ENCODE results near the gene RNF214.
"Not testable (repeated sequence)": the region's sequence is repeated elsewhere in the genome, so short reads cannot be mapped to it uniquely, and the experiment has no call there.

RNF214 gene

DNA sequence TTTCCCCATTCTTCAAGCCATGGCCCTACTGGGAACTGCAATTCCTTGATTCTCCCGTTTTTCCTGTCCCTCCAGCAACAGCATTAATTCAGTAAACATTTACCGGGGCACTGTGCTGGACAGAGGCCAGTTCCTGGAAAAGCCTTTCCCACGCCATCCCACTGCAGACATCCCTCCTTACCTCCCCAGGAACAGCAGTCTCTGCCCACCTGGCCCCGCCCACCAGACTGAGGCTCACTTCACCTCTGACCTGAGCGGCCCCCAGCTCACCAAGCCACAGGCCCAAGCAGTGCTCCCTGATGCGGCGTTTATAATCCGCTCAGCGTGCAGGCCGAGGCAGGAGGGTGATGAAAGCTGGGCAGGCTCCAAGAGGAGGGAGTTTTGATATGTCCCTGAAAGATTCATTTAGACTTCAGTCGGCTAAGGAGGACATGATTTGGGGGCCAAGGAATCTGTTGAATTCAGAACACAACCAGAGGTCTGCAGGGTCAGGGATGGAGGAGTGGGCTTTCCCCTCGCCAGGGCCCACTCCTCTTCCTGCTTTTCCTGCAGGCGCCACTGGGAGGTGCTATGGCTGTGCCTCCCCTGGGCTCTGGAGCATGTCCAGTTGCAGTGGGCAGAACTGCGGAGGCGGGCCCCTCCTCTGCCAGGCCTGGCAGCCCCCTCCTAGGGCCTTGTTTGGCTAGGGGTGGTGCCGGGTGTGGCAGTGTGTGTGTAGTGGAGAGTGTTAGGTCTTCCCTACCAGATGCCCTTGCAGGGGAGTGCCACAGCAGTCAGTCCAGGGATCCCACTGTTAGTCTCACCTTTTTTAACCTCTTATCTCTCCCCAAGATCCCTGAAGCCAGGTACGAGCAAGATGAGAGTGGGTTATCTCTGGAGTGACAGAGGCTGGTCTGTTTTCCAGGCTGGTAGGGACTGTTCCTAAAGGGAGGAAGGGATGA, 34.7 kb upstream of the RNF214 start:
- no peak for DNase-seq (ENCODE audit: low spot score)

DNA sequence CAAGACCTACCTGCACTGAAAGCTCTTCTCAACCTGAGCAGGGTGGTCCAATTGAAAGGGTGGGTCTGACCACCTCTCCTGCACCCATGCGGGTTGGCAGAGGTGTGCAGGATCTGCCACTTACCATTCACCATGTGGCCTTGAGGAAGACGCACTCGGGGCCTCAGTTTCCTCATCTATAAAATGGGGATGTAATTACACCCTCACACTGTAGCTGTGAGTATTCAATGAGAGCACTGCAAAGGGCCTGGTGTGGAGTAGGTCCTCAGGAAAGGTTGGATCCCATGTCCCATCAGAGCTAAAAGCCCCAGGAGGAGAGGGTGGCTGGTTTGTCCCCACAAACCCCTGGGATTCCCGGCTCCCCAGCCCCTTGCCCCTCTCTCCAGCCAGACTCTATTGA, 33.9 kb upstream of the RNF214 start:
- no peak for DNase-seq (ENCODE audit: low spot score)

DNA sequence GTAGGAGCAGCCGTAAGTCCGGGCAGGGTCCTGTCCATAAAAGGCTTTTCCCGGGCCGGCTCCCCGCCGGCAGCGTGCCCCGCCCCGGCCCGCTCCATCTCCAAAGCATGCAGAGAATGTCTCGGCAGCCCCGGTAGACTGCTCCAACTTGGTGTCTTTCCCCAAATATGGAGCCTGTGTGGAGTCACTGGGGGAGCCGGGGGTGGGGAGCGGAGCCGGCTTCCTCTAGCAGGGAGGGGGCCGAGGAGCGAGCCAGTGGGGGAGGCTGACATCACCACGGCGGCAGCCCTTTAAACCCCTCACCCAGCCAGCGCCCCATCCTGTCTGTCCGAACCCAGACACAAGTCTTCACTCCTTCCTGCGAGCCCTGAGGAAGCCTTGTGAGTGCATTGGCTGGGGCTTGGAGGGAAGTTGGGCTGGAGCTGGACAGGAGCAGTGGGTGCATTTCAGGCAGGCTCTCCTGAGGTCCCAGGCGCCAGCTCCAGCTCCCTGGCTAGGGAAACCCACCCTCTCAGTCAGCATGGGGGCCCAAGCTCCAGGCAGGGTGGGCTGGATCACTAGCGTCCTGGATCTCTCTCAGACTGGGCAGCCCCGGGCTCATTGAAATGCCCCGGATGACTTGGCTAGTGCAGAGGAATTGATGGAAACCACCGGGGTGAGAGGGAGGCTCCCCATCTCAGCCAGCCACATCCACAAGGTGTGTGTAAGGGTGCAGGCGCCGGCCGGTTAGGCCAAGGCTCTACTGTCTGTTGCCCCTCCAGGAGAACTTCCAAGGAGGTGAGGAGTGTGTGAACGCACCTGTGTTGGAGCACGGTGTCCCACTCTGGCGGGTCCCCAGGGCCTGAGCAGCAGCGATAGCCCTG, 33.2 kb upstream of the RNF214 start, which contains the start of gene TAGLN:
TSS of gene TAGLN (plus strand) at position 318 of the 863 bp plus-strand sequence. CDS start 3,644 bp downstream, outside the sequence.
- peak; percentile 59 for DNase-seq (ENCODE audit: low spot score)

DNA sequence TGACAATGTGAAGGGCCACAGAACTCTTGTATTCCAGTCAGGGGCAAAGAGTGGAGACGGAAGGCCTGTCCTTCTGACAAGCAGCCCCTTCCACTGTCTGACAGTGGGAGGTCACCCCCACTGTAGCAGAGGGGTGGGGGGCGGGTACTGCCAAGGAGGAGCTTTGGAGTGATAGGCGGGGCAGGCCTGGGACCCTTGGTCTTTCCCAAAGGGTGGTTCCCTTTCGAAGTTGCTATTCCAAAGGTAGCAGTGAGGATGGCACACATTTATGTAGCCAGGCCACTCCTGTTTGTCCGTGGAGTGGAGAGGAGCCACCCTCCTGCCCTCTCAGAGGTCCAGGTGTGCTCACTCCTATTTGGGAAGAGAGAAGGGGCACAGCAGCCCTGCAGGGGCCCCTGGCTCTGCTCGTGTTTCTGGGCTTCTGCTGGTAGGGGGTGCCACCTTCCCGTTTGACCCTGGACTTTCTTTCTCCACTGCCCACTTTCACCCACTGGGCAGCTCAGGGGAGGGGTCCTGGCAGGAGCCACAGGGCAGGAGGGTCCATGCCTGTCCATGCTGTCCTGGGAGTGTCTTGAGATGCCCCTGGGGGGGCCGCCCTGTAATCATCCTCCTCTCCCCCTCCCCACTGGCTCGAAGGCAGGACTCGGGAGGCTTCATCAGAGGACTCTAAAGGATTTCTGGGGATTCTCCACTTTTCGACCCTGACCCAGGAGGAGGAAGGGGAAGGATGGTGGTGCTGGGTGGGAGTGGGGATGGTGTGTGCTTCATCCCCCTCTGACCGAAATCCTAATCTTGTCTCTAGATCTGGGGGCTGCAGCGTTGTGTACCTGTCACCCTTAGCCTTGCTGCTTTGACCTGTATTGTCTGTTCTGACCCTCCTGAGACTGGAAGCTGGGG, 32.3 kb upstream of the RNF214 start:
- DNase-seq (ENCODE audit: low spot score): no peak

DNA sequence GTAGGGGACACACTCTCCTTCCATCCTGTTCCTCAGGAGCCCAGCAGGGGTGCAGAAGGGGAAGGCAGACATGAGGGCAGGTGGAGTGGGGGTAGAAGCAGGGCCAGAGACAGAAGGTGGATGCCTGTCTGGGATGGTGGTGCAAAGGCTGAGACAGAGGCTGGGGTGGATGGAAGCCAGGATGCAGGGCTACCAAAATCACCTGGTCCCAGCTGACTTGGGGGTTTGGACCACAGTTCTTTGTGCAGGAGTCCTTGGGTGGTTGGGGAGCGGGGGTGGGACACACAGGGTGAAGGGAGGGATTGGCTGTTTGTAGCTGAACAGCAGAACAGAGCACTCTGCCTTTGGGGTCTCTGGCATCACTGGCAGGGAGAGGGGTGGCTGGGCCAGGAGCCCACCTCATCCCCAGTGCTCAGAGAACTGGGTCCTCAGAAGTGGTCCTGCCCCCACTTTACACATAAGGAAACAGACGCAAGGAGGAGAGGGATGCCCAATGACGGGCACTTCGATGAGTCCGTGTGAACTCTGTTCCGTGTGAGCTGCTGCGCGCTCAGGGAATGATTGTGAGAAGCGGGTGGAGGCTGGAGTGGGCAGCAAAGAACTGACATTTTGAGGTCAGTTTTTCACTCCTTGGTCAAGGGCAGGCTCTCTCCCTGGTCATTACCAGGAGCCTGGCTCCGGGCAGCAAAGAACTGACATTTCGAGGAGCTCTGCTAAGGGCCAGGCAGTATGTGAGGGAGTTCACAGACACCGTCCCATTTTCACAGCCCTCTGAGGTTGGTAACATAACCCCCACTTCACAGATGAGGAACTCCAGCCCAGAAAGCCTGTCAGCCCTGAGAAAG, 31.4 kb upstream of the RNF214 start:
- DNase-seq (ENCODE audit: low spot score): no peak

DNA sequence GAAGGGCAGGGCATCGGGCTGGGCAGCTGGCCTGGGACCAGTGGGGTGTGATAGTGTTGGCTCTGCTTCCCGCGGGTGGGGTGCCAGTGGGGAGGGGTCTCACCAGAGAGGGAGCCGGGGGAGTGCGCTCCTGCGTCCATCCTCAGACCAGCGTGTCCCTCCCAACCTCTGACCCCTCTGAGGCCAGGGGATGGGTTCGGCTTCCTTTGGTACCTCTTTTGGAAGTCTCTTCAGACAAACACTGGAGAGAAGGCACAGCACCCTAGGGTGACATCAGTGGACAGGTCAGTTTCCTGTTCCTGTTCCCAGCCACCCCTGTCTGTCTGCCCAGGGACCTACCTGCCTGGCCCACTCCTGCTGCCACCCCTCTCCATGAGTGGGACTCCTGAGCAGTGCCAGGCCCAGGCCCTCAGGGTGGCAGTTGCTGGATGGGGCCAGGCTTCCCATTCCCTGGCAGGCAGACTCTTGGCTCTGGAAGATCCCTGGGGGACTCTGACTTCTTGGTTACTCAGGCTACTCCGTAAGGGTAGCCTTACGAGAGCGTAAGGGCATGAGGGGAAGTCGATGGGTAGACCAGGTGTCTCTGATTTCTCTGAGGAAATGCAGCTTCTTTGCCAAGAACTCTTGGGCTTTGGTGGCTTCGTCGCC, 30.7 kb upstream of the RNF214 start:
- no peak for DNase-seq (ENCODE audit: low spot score)

DNA sequence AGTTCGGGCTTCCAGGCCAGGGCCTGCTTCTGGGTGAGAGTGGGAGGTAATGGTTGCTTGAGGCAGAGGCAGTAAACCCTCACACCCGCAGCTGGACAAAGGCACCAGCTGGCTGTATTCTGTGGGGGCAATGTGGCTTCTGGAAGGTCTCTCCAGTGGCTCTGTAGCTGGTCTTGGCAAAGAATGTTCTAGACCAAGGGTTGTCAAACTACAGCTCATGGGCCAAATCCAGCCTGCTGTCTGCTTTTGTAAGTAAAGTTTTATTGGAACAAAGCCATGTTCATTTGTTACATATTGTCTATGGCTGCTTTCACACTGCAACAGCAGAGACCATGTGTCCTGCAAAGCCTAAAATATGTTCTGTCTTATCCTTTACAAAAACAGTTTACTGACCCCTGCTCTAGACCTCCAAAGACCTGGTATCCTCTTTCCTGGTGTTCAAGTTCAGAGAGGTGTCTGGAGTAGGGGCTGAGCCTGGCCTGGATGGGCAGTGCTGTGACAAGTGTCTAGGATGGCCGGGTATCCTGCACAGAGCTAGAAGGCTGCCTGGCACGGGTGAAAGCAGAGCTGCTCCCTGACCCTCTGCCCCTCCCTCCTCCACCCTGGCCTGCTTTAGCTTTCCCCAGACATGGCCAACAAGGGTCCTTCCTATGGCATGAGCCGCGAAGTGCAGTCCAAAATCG, 29.9 kb upstream of the RNF214 start:
- DNase-seq (ENCODE audit: low spot score): no peak

DNA sequence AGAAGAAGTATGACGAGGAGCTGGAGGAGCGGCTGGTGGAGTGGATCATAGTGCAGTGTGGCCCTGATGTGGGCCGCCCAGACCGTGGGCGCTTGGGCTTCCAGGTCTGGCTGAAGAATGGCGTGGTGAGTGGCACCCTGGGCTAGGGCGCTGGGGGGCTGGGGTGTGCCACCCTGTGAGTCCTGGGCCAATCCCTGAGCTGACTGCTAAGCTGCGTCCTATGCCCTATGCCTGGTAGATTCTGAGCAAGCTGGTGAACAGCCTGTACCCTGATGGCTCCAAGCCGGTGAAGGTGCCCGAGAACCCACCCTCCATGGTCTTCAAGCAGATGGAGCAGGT, 29.4 kb upstream of the RNF214 start:
- no peak for DNase-seq (ENCODE audit: low spot score)

DNA sequence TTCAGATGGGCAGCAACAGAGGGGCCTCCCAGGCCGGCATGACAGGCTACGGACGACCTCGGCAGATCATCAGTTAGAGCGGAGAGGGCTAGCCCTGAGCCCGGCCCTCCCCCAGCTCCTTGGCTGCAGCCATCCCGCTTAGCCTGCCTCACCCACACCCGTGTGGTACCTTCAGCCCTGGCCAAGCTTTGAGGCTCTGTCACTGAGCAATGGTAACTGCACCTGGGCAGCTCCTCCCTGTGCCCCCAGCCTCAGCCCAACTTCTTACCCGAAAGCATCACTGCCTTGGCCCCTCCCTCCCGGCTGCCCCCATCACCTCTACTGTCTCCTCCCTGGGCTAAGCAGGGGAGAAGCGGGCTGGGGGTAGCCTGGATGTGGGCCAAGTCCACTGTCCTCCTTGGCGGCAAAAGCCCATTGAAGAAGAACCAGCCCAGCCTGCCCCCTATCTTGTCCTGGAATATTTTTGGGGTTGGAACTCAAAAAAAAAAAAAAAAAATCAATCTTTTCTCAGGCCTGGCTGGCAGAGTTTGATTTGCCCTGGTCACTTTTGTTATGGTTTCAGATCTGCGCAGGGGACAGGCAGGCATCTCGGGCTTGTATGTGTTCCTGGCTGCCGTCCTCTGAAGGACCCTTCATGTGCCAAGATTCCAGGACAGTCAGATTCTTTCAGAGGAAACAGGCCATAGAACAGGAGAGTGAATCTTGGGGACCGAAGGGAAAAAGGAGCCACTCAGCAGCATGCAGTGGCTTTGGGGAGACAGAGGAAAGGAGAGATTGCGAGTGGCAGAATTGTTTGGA, 28.0 kb upstream of the RNF214 start:
- DNase-seq (ENCODE audit: low spot score): no peak

DNA sequence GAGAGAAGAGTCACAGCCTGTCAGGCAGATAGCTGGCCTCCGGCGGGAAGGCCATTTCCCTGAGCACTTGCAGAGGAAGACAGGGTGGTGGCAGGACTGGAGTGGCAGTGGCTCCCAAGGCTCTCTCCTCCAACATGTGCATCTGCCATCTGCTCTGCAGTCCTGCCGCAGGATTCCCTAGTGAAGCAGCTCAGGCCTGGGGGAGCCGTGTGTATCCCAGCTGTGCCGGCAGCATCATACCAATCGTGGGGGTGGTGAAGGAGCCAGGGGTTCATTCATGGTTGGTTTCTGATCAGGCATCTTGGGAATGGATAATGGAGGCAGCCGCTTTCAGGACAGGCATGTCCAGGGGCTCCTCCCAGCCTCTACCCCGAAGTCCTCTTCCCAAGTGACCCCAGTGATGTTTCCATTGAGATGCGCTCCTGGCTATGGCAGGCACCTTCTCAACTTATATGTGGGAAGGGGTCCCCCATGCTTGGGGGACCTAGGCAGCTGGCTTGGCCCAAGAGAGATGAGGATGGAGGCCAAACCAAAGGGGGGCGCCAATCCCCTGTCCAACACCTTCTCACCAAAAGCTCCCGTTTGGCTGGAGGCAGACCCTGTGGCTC, 27.2 kb upstream of the RNF214 start:
- no peak for DNase-seq (ENCODE audit: low spot score)

DNA sequence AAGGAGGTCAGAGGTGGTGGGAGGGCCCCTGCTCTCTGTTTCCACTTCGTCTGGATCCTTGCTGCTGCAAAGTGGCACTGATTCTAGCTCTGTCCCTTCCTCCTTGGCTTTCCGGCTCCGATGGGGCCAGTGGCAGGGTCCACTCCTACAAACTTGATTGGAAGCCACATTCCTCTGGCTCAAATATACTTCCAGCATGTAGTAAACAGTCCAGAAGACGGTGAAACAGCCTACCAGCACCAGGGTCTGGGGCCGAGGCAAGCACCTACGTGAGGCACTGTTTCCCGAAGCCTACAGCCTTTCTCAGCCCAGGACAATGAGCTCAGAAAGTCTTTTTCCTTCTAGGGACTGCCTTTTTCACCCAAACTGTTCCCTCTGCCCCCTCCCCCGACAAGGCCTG, 26.4 kb upstream of the RNF214 start:
- not testable (repeated sequence) for DNase-seq (ENCODE audit: low spot score)

DNA sequence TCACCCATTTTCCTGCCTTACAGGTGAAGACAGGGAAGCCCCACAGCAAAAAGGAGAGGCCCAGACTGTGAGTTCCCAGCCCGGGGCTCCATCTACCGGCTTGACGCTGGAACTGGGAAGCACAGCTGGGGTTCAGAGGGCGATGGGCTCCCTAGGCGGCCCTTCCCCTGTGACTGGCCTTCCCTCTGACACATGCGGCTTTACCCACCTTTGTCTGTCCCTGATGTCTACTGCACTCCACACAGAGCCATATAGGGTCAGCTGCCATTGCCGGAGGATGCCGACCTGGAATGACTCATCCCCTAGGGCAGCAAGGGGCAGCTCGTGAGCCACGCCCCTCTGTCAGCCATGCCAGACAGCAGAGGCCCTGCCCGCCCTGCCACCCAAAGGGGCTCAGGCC, 25.6 kb upstream of the RNF214 start:
- DNase-seq (ENCODE audit: low spot score): peak; percentile 62

DNA sequence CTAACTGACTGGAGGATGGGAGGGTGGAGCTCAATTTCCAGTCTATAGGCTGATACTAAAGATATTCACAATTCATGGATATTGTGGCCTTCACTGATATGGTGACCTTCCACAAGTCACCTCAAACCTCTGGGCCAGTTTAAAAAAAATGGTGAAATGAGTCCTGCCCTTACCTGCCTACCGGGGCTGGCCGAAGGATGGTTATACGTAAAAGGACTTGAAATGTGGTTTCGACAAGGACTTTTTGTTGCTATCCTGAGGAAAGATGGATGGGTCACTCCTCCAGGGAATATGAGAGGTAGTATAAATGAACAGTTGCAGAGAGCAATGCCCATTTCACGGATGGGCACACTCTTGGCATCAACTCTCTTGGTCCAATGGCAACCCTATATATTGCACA, 25.0 kb upstream of the RNF214 start:
- not testable (repeated sequence) for DNase-seq (ENCODE audit: low spot score)

DNA sequence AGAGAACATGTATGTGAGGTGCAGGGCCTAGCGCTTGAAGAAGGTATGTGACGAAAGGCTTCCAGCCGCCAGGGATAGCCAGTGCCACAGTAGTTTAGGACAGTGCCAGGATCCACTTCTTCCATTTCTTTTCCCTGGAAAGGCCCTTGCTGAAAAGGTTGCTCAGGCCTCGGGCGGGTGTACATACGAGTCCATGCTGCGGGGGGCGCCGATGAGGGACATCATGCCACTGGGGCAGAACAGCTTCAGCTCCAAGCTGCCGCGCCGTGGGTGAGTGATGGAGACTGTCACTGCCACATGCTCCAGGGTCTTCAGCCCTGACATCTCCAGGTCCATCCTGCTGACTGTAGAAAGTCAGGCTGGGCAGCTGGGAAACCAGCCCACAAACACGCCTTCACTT, 23.8 kb upstream of the RNF214 start:
- not testable (repeated sequence) for DNase-seq (ENCODE audit: low spot score)

DNA sequence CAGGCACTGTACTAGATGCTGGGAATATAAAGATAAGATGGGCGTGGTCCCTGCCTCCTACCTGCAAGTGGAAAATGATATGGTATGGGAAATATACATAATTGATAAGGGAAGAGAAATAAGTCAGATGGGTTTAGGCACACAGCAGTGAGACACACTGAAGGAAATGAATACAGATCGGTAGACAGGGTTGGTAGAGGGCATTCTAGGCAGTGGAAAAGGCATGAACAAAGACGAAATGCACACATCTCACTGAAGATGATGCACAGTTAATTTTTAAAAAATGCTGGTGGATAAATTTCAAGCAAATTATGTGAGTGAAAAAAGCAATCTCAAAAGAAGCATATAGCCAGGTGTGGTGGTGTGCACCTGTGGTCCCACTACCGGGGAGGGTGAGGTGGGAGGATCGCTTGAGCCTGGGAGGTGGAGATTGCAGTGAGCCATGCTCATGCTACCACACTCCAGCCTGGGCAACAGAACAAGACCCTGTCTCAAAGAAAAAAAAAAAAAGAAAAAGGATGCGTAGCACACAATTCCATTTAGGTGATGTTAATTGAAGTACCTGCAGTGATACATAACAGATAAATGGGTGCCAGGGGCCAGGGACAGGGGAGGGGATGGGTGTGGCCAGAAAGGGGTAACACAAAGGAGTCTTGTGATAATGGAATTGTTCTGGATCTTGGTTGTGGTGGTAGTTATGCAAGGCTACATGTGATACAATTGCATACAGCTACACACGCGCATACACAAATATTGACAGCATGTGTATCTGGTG, 22.9 kb upstream of the RNF214 start:
- not testable (repeated sequence) for DNase-seq (ENCODE audit: low spot score)

DNA sequence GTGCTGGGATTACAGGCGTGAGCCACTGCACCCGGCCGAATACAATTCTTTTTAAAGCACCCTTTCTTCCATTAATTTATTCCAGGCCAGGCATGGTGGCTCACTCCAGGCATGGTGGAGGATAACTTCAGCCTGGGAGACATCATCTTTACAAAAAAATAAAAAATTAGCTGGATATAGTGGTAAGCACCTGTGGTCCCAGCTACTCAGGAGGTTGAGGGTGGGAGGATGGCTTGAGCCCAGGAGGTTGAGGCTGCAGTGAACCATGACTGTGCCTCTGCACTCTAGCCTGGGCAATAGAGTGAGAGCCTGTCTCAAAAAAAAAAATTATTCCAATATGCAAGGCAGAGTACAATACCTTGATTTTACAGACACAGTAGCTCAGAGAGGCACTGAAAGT, 21.9 kb upstream of the RNF214 start:
- no peak for DNase-seq (ENCODE audit: low spot score)

DNA sequence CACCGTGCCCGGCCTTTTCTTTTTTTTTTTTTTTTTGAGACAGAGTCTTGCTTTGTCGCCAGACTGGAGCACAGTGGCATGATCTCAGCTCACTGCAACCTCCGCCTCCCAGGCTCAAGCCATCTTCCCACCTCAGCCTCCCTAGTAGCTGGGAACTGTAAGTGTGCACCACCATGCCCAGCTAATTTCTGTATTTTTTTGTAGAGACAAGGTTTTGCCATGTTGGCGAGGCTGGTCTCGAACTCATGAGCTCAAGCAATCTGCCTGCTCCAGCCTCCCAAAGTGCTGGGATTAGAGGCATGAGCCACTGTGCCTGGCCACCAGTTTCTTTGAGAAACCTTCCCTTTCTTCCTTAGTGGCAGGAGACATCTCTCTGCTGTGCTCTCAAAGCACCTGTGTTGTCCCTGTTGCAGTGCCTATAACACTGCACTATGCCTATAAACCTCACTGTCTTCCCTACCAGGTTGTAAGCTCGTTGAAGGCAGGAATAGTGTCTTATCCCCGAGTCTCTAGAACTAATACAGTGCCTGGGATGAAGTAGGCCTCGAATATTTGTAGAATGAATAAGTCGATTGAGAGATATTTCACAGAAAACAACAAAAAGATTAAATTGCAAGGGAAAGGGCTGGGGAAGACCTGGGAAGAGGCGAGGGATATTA, 19.6 kb upstream of the RNF214 start:
- no peak for DNase-seq (ENCODE audit: low spot score)
